ENCODE data around the gene CCL26. TPM values are rescaled to one million over a fixed set of nuclear protein-coding genes. Genes with fewer than 3 reads are reported as not detected.

The CCL26 gene, protein sequence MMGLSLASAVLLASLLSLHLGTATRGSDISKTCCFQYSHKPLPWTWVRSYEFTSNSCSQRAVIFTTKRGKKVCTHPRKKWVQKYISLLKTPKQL
- polyA plus RNA-seq (ENCODE audit: insufficient read length): 1.00 TPM

DNA sequence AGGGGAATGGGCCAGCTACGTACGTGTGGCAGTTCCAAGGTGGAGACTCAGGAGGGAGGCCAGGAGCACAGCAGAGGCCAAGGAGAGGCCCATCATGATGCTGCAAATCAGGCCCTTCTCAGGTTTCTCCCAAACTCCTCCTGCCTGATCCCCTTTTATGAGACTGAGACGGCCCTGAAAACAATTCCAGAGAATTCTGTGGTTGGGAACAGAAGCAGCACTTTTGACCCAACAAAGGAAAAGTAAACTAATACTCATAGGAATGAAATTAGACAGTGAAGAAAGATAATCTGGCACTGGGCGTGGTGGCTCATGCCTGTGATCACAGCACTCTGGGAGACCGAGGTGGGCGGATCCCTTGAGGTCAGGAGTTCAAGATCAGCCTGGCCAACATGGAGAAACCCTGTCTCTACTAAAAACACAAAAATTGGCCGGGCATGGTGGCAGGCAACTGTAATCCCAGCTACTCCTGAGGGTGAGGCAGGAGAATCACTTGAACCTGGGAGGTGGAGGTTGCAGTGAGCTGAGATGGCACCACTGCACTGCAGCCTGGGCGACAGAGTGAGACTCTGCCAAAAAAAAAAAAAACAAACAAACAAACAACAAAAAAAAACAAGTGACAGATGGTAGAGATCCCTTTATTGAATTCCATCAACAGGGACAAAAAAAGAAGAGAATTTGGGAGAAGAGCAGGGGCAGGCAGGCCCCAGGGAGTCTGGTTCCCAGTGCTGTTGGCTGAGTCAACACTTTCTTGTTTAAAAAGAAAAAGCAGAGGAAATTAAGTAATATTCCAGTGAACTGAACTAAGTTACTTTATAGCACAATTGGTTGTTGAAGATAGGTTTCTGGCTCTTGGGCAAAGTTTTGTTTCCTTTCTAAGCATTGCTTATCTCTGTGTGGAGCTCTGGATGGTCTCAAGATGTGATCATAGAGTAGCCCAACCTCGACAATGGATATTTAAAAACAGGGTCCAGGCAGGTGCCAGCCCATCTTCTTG, at the start of gene CCL26:
CCL26 (minus strand) TSS at position 131 of the 997 bp plus-strand sequence; CDS start at position 96, 35 bp downstream.
- no peak for DNase-seq (ENCODE audit: low read depth)

DNA sequence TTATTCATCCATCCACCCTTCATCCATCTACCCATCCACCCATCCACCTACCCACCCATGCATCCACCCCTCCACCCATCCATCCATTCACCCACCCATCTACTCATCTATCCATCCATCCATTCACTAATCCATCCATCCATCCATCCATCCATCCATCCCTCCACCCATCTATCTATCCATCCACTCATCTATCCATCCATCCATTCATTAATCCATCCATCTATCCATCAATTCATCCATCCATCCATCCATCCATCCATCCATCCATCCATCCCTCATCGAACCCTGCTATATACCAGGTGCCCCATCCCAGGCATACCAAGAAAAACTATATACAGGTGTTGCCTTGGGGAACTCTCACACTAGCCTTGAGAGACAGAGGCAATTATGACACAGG, 48.7 kb upstream of the CCL26 start:
- no peak for DNase-seq (ENCODE audit: low read depth)

DNA sequence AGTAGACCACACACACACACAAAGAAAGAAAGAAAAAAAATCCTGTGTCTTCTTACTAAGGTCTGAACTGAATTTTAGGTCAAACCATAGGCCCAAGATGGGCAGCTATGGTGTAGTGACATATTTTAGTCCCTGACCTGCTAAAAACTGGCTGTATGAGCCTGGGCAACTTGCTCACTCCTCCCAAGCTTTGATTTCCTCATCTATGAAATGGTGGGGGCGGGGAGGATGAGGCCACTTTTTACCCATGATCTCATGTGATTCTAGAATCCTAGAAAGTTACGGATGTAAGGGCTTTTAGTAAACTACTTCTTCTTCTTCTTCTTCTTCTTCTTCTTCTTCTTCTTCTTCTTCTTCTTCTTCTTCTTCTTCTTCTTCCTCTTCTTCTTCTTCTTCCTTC, 47.7 kb upstream of the CCL26 start:
- no peak for DNase-seq (ENCODE audit: low read depth)

DNA sequence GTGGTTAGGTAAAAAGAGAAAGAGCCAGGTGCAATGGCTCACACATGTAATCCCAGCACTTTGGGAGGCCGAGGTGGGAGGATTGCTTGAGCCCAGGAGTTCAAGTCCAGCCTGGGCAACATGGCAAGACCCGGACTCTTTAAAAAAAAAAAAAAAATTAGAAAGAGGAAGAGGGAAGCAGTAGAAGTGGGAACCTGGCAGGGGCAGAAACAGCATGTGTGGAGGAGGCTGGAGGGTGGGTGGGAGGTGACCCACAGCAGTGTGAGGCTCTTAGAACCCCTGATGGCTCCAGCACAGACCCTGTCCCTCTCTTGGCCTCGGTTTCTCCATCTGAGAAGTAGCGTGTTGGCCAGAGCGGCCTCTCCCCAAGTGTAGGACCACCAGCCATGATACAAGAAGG, 46.5 kb upstream of the CCL26 start:
- DNase-seq (ENCODE audit: low read depth): no peak

DNA sequence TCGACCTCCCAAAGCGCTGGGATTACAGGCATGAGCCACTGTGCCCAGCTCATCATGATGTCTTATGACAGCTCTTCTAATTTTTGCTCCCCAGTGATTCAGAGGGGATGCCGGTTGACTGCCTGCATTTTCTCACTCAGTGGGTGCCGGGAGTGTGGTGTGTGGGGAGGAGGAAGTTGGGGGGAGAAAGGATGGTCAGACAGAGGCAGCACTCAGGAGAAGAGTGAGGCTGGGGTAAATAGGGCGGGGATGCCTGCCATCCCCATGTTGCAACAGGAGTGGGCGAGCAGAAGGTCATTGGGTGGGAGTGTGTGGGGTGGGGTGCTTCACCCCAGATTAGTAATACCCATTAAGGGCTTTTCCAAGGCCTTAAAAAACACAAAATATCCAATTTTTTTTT, 45.1 kb upstream of the CCL26 start:
- DNase-seq (ENCODE audit: low read depth): no peak

DNA sequence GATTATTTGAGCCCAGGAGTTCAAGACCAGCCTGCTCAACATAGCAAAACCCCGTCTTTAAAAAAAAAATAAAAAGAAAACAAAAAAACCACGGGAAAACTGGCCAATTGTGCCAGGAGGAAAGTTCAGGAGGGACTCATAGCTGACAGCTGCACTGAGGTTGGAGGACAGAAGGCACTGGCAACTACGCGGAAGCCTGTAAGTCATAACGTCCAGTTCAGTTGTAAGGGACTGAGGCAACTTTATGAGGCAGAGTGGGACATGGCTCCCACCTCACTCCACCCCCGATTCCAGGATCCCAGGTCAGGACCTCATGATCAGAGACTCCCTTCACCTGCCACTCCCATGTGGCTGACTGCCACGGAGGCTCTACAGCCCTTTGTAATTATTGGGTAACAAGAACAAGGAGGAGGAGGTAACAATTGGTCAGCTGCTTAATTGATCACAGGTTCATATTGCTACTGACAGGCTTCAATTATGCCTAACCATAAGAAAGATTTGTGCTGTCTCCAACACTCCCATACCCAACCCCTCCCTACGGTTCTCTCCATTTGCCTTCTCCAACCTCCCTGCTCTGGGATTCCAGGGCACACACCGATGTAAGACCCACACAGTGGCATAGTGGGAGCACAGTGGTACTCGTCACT, 43.5 kb upstream of the CCL26 start:
- no peak for DNase-seq (ENCODE audit: low read depth)

DNA sequence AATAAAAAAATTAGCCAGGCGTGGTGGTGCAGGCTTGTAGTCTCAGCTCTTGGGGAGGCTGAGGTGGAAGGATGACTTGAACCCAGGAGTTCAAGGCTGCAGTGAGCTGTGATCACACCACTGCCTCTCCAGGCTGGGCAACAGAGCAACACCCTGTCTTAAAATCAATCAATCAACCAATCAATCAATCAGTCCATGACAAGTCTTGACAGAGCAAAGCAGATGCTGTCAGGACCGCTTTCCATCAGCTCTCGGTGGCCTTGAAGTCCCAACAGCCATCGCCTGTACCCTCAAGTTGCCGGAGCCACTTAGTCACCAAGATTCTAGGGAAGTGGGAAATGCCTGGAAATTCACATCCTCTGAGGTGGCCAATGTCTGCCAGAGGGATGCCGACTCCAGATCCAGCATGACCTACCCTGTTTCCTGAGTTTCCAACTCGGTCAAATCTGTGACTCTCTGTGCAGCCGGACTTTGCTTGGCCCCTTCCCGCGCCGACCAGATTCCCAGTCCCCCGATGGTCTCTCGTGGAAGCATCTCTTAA, 42.5 kb upstream of the CCL26 start:
- no peak for DNase-seq (ENCODE audit: low read depth)

DNA sequence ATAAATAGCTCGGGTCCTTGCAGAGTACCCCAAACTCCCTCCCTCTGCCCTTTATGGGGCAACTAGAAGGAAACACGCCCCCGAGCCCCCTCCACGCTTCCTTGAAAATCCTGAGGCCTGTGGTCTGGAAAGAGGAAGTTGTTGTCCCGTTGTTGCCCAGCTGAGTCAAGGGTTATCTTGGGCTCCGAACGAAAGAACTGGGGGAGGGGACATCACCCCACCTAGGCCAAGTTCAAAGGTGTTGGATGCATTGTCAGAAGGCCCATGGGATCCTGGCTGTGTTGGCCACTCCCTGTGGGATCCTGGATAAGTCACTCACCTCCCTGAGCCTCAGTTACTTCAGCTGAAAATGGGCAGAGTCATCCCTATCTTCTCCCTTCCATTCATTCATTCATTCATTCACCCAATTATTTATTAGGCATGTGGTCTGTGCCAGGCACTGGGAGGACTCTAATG, 41.8 kb upstream of the CCL26 start, which contains the start of gene CCL24:
CCL24 (minus strand) TSS at position 26 of the 456 bp plus-strand sequence. CDS start 91 bp downstream, outside the sequence.
- no peak for DNase-seq (ENCODE audit: low read depth)

DNA sequence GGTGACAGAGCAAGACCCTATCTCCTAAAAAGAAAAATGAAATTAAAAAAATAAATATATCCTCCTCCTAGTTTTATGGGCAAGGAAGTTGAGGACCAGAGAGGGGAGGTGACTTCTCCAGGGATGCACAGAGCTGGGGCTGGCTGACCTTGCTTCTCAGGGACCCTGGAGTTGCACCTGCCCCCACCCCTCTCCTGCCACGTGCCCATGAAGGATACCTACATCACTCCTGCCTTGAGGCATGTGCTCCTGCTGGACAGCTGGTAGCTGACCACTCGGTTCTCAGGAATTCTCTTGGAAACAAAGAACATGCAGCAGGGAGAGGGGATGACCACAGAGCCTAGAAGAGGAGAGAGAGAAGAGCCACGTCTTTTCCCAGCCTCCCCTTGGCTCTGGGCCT, 41.1 kb upstream of the CCL26 start:
- no peak for DNase-seq (ENCODE audit: low read depth)

DNA sequence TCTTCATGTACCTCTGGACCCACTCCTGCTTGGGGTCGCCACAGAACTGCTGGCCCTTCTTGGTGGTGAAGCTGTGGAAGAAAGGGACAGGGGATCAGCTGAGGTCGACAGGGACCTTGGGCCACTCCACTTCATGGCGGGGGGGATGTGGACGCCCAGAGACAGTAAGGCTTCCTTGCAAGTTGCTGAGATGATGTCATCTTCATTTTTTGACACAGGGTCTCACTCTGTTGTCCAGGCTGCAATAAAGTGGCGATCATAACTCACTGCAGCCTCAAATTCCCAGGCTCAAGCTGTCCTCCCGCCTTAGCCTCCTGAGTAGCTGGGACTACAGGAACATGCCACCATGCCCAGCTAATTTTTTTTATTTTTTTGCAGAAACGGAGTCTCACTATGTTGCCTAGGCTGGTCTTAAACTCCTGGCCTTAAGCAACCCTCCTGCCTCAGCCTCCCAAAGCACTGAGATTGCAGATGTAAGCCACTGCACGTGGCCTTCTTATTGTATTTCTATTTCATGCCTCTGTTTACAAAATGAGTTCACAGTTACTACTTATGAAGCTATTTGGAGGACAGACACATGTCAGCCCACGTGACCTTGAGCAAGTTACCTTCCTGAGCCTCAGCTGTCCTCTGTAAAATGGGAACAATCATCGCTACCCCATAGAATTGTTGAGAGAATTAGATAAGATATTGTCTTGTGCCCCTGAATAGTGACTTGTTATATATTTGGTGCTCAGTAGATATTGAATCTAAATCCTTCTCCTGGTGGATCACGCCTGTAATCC, 40.1 kb upstream of the CCL26 start:
- DNase-seq (ENCODE audit: low read depth): no peak

DNA sequence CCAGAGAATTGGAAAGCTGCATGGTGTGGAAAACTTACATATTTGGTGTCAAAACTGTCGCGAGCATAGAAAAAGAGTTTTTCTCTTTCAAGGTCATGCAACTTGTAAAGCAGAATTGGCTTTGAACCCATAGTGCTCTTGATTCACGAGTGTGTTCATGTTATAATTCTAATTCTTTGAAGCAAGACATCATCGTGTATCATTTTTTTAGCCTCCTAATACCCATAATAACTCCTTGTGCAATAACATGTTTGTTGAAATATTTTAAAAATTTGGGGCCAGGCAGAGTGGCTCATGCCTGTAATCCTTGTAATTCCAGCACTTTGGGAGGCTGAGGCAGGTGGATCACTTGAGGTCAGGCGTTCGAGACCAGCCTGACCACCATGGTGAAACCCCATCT, 37.4 kb upstream of the CCL26 start:
- DNase-seq (ENCODE audit: low read depth): no peak

DNA sequence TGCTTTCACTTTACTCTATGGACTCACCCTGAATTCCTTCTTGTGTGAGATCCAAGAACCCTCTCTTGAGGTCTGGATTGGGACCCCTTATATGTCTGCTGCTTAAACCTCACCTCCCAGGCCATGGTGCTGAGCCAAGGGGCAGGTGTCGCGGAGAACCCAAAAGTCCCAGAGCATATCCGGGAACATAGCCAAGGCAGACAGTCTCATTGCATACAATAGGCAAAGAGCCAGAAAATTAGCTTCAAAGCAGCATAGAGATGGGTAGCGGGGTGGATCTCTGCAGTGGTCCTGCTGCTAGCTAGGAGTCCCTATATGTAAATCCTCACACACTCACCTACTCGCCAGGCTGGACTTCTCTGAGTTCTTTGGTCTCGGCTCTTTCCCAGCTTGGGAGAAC, 36.1 kb upstream of the CCL26 start:
- no peak for DNase-seq (ENCODE audit: low read depth)

DNA sequence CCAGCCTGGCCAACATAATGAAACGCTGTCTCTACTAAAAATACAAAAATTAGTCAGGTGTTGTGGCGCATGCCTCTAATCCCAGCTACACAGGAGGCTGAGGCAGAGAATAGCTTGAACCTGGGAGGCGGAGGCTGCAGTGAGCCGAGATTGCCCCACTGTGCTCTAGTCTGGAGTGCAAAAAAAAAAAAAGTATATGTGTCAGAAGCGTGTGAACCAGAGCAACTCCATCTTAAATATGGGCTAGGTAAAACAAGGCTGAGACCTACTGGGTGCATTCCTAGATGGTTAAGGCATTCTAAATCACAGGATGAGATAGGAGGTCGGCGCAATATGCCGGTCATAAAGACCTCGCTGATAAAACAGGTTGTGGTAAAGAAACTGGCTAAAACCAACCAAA, 35.4 kb upstream of the CCL26 start:
- DNase-seq (ENCODE audit: low read depth): no peak

DNA sequence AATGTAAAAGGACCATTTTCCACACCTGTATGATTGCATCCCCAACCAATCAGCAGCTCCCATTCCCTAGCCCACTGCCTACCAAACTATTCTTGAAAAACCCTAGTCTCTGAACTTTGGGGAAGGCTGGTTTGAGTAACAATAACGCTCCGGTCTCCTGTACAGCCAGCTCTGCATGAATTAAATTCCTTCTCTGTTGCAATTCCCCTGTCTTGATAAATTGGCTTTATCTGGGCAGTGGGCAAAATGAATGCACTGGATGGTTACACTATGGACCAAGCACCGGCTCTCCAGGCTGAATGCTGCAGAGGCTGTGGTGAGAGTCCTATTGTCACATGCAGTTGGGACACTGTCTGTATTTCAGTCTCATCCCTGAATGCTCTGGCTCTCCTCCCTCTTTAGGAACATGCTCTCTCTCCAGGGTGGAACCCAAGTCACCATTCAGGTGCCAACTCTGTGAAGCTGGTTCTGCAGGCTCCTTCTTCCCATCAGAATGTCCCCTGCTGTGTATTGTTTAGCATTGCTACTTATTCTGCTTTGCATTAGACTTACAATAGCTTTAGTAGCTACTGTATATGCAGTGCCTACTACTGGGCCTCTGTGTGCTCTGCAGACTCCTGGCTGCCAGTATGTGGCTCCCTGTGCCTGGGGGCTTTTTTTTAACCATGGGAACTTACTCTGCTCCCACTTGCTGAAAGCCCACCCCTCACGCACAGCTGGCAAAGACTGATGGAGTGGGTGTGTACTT, 34.7 kb upstream of the CCL26 start:
- no peak for DNase-seq (ENCODE audit: low read depth)

DNA sequence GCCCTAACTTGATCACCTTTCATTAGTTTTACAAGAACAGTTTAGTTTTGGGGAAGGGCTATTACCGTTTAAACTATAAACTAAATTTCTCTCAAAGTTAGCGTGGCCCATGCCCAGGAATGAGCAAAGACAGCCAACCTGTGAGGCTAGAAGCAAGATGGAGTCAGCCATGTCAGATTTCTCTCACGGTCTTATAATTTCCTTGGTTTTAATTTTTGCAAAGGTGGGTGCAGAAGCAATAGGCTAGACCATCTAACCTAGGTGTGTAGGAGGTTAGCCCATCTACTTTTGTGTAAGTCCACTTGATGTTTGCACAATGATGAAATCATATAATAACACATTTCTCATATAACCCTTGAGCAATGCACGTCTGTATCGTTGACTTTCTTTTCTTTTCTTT, 32.7 kb upstream of the CCL26 start:
- no peak for DNase-seq (ENCODE audit: low read depth)

DNA sequence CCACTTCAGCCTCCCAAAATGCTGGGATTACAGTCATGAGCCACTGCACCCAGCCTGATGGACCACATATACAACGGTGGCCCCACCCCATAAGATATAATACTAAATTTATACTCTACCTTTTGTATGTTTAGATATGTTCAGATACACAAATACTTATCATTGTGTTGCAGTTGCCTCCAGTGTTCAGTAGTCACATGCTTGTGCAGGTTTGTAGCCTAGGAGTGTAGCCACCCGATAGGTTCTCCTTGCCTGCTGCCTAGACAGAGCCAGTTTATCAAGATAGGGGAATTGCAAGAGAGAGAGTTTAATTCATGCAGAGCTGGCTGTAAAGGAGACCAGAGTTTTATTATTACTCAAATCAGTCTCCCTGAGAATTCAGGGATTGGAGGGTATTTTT, 32.0 kb upstream of the CCL26 start:
- DNase-seq (ENCODE audit: low read depth): no peak

DNA sequence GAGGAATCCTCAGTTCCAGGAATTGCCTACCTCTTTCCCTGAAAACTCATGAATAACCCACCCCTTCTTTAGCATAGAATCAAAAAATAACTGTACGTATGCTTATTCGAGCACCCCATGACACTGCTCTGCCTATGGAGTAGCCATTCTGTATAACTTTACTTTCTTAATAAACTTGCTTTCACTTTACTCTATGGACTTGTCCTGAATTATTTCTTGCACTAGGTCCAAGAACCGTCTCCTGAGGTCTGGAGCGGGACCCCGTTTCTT, 30.5 kb upstream of the CCL26 start:
- DNase-seq (ENCODE audit: low read depth): no peak

DNA sequence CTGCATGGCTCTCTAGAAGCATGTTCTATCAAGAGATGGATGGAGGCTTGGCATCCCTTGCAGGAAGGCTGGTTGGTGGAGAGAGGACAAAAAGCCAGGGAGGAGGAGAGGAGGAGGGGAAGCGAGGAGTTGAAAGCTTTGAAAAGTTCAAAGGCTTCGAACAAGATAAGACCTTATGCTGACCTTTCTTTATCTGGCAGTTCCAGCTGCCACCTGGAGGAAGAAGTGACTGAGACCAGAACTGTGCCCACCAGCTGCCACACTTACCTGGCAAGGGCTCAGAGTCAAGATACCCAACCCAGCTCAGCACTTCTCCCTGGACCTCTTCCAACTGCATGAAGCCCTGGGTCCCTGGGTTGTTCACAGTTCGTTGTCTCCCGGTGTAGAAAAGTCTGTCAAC, 26.8 kb upstream of the CCL26 start:
- DNase-seq (ENCODE audit: low read depth): no peak

DNA sequence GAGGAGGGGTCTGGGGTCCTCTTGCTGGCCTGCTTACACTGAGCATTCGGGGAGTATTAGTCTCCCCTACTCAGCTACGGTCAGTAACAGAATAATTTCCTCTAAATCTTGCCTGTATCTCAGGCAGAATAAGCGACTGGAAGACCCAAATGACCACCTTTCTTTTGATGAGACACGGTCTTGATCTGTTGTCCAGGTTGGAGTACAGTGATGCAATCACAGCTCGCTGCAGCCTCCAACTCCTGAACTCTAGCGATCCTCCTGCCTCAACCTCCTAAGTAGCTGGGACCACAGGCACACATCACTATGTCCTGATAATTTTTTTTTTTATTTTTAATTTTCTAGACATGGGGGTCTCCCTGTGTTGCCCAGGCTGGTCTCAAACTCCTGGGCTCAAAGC, 24.4 kb upstream of the CCL26 start:
- DNase-seq (ENCODE audit: low read depth): no peak

DNA sequence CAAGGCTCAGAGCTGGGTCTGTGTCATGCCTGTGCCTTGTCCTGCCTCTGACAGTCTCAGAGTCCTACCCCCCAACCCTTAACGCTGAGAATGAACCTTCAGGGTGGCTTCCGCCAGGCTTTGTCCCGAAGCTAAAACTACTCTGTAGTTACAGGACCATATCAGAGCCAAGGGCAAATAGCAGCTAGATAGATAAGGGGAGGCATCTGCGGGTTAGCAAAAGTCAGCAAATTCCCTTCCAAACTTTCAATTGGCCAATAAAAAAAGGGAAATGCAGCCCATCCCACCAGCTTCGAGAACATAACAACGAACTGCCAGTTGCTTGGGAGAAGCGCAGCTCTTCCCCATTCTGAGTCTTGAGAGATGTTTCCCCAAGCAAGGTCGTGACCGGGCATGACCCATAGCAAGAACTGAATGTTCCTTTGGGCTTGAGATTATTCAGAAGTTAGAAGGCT, 23.8 kb upstream of the CCL26 start:
- no peak for DNase-seq (ENCODE audit: low read depth)

DNA sequence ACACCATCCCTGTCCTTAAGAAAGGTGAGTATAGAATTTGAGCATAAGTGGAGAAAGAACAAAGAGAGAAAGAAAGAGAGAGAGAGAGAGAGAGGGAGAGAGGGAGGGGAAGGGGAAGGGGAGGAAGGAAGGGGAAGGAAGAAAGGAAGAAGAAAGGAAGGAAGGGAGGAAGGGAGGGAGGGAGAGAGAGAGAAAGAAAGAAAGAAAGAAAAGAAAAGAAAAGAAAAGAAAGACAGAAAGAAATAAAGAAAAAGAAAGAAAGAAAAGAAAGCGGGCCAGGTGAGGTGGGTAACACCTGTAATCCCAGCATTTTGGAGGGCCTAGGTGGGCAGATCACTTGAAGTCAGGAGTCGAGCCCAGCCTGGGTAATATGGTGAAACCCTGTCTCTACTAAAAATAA, 21.7 kb upstream of the CCL26 start:
- no peak for DNase-seq (ENCODE audit: low read depth)
